Natural killer cell (primary cell): ENCODE data around the gene AVPR1B. TPM values are rescaled to one million over a fixed set of nuclear protein-coding genes. Genes with fewer than 3 reads are reported as not detected.

Experiments
- ATAC-seq, 3 donors: fragments of 150-1000 bp in 2 of 3; fragments of 200-7000 bp in 1 of 3; cut with Tn5 transposase; 1 replicate in 1 of 3; 2 replicates in 2 of 3; pipeline ENCODE4 v1.10.0; 2021; ENCODE audit warnings: mild to moderate bottlenecking in 2 of 3, moderate library complexity in 2 of 3
- DNase-seq, 2 donors: peaks; one replicate each; pipeline versions ENCODE4 v3.0.0 to v3.0.0-alpha.2; 2013 to 2021; ENCODE audit warnings: mixed read lengths in 1 of 2
- H3K27ac ChIP-seq: one replicate; pipeline ENCODE4 v1.5.1; 2013; ENCODE audit warnings: mild to moderate bottlenecking, low read length
- H3K27me3 ChIP-seq: one replicate; pipeline ENCODE4 v1.6.1; 2013; ENCODE audit warnings: low read length; ENCODE audit not compliant: control insufficient read depth, insufficient read depth
- H3K36me3 ChIP-seq: one replicate; pipeline ENCODE4 v1.6.1; 2013; ENCODE audit warnings: low read length; ENCODE audit not compliant: control insufficient read depth, insufficient read depth
- H3K4me1 ChIP-seq: one replicate; pipeline ENCODE4 v1.6.1; 2013; ENCODE audit warnings: low read length; ENCODE audit not compliant: control insufficient read depth, insufficient read depth
- H3K4me3 ChIP-seq: one replicate; pipeline ENCODE4 v1.5.1; 2013; ENCODE audit warnings: low read length
- H3K9me3 ChIP-seq: one replicate; pipeline ENCODE4 v1.6.1; 2013; ENCODE audit warnings: low read length; ENCODE audit not compliant: control insufficient read depth, insufficient read depth
- H3K27ac Mint-ChIP-seq, 2 donors: one replicate each; pipeline ENCODE4 v1.8.0; 2022; ENCODE audit warnings: mild to moderate bottlenecking in 2 of 2, mixed read lengths in 2 of 2, moderate library complexity in 1 of 2
- H3K27me3 Mint-ChIP-seq, 2 donors: one replicate each; pipeline ENCODE4 v1.8.0; 2022; ENCODE audit warnings: low read depth in 2 of 2, mixed read lengths in 2 of 2
- H3K36me3 Mint-ChIP-seq: one replicate; pipeline ENCODE4 v1.8.0; 2022; ENCODE audit warnings: mixed read lengths
- H3K4me1 Mint-ChIP-seq, 2 donors: one replicate each; pipeline ENCODE4 v1.8.0; 2022; ENCODE audit warnings: mixed read lengths in 2 of 2
- H3K4me3 Mint-ChIP-seq: one replicate; pipeline ENCODE4 v1.8.0; 2022; ENCODE audit warnings: mild to moderate bottlenecking, moderate library complexity, mixed read lengths
- H3K9me3 Mint-ChIP-seq, 2 donors: one replicate each; pipeline ENCODE4 v1.8.0; 2022; ENCODE audit warnings: mixed read lengths in 2 of 2
- CTCF ChIP-seq: fragments of 200-600 bp; IDR thresholded peaks from one replicate; pipeline ENCODE4 v1.8.0; 2022; ENCODE audit warnings: antibody characterized with exemption
- WGBS: methylation state at CpG from one replicate; pipeline ENCODE4 v1.1.7; 2013; ENCODE audit warnings: missing lambda C conversion rate; ENCODE audit not compliant: insufficient coverage; 5-methylcytosine and 5-hydroxymethylcytosine counted together
- intact Hi-C: fragments of 100-400 bp; cut with micrococcal nuclease; formaldehyde crosslinking; loops from one replicate; pipeline ENCODE4 v1.14.2; 2022
- total RNA-seq, 4 donors: library from RNA; stranded (reverse); fragments of 120-200 nt in 1 of 4; gene quantifications; one replicate each; pipeline versions ENCODE4 v1.2.3 to v1.2.4, GENCODE V29; 2013 to 2022

The AVPR1B gene
- total RNA-seq, 3 donors from 2014 or later (not counting 1 experiment from before 2014, with no cell fraction given) = not detected

- Mint-ChIP-seq H3K9me3 (no peaks in the 10 kb centered on the region), H3K27me3 (no peaks in the 10 kb centered on the region), H3K4me1 (no peaks in the 10 kb centered on the region), H3K27ac (no peak overlapping the region), H3K36me3 (no peaks in the 10 kb centered on the region), H3K4me3 (no peak overlapping the region)
- no peaks in the 10 kb centered on the region for H3K9me3 ChIP-seq
- H3K27ac ChIP-seq = no peak overlapping the region
- no peaks in the 10 kb centered on the region for H3K27me3 ChIP-seq
- intact Hi-C loops = no loop called here
- H3K36me3 ChIP-seq = no peaks in the 10 kb centered on the region
- no peak for DNase-seq
- ATAC-seq = no peak
- H3K4me1 ChIP-seq = peaks cover 2% of the 10 kb centered on the region
- H3K4me3 ChIP-seq = no peak overlapping the region
- 89% methylated on average over 6 of the region's 6 CpGs for WGBS
- no peak for TF ChIP-seq CTCF
These were observed 54.7 kb downstream of the AVPR1B start for GRCh38 chr1:206062464-206062863.

- TF ChIP-seq CTCF = no peak
- H3K27me3 ChIP-seq = no peaks in the 10 kb centered on the region
- H3K36me3 ChIP-seq = no peaks in the 10 kb centered on the region
- intact Hi-C loops = no loop called here
- no peaks in the 10 kb centered on the region for H3K9me3 Mint-ChIP-seq
- DNase-seq (no peak), ATAC-seq (no peak)
- H3K4me1 ChIP-seq = no peaks in the 10 kb centered on the region
- H3K27ac ChIP-seq = no peak overlapping the region
- no peak overlapping the region for H3K4me3 ChIP-seq
- H3K27ac Mint-ChIP-seq = no peak overlapping the region
- H3K36me3 Mint-ChIP-seq = no peaks in the 10 kb centered on the region
- no peak overlapping the region for H3K4me3 Mint-ChIP-seq
- 100% methylated on average over 2 of the region's 3 CpGs for WGBS
- no peaks in the 10 kb centered on the region for H3K4me1 Mint-ChIP-seq
- H3K9me3 ChIP-seq = no peaks in the 10 kb centered on the region
- H3K27me3 Mint-ChIP-seq = no peaks in the 10 kb centered on the region
These were observed 56.3 kb downstream of the AVPR1B start for GRCh38 chr1:206060844-206061243.

Other genes starting within 250 kb of the AVPR1B start
- gene SLC26A9, start 173.9 kb downstream of the AVPR1B start, total RNA-seq = not detected
- gene RAB7B, start 114.0 kb downstream of the AVPR1B start, total RNA-seq = under 1 TPM in 1 of 3 donors, not detected in 2; 0.19 TPM
- not detected for gene CTSE, start 93.5 kb downstream of the AVPR1B start, total RNA-seq
- 10 to 100 TPM in 1 of 3 donors, under 1 TPM in 1, not detected in 1; 0.24 to 21.3 TPM for gene RHEX, start 64.2 kb downstream of the AVPR1B start, total RNA-seq
- 1 to 10 TPM in 2 of 3 donors, under 1 TPM in 1; 0.60 to 2.4 (median 1.8) TPM for gene FAM72A, start 85.5 kb upstream of the AVPR1B start, total RNA-seq
- gene SRGAP2, start 86.2 kb upstream of the AVPR1B start, total RNA-seq = 10 to 100 TPM; 40.6 to 62.8 (median 56.0) TPM